Right atrium auricular region (tissue), 2 donors: Measurements from ENCODE around the gene SLC4A7. TPM values are rescaled to one million over a fixed set of nuclear protein-coding genes. Genes with fewer than 3 reads are reported as not detected.
"Not testable (repeated sequence)": the region's sequence is repeated elsewhere in the genome, so short reads cannot be mapped to it uniquely, and the experiment has no call there.

Experiments
- DNase-seq: peaks from one replicate; pipeline ENCODE4 v3.0.0-alpha.2; 2019; ENCODE audit warnings: low spot score
- H3K27ac ChIP-seq, 2 donors: fragments of 200-600 bp; sonication (generic); 1 replicate in 1 of 2; 2 replicates in 1 of 2; pipeline ENCODE4 v1.5.1; 2016 to 2019
- H3K27me3 ChIP-seq, 2 donors: fragments of 200-600 bp; sonication (generic); one replicate each; pipeline versions ENCODE4 v1.5.1 to v1.6.0; 2017 to 2019
- H3K36me3 ChIP-seq: fragments of 200-600 bp; sonication (generic); one replicate; pipeline ENCODE4 v1.5.1; 2016
- H3K4me1 ChIP-seq, 2 donors: fragments of 200-600 bp; sonication (generic); one replicate each; pipeline versions ENCODE4 v1.5.1 to v1.6.0; 2017 to 2019
- H3K4me3 ChIP-seq, 2 donors: fragments of 200-600 bp; sonication (generic); 1 replicate in 1 of 2; 2 replicates in 1 of 2; pipeline ENCODE4 v1.5.1; 2017 to 2019; ENCODE audit warnings: mild to moderate bottlenecking in 1 of 2, moderate library complexity in 1 of 2
- H3K9me3 ChIP-seq, 2 donors: fragments of 200-600 bp; sonication (generic); one replicate each; pipeline ENCODE4 v1.5.1; 2019
- total RNA-seq, 2 donors: library from RNA; depleted of rRNA; stranded (reverse); fragments of >200 nt; gene quantifications; one replicate each; pipeline ENCODE4 v1.1.0, GENCODE V29; 2016
- TF ChIP-seq, protein P1 (sequence below), 2 donors: fragments of 200-600 bp; sonication (generic); IDR thresholded peaks; one replicate each; pipeline ENCODE4 v1.5.1; 2019; ENCODE audit warnings: antibody characterized with exemption in 2 of 2

SLC4A7 gene
- total RNA-seq, 2 donors from 2014 or later, result 14.4 to 25.6 TPM

DNA sequence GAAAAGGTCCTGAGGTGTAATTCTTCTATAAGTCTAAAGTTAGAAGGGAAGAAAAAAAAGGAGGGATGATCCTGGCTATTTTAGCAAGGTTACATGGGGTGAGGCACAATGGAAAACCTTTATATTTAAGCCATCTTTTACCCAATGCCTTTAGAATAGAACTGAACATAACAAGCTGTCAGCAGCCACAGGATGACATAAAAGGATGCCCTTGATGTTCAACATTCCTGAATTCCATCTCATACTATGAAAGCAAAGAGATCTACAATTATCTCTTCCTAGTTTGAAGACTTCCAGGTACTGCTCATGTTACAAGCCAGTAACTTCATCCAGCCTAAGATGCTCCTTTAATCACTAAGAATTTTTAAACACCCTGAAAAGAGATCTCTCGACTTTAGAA lies 141.9 kb downstream of the SLC4A7 start:
- H3K4me3 ChIP-seq, result no peak overlapping the region
- no peaks in the 10 kb centered on the region for H3K27me3 ChIP-seq
- TF ChIP-seq, protein P1, sequence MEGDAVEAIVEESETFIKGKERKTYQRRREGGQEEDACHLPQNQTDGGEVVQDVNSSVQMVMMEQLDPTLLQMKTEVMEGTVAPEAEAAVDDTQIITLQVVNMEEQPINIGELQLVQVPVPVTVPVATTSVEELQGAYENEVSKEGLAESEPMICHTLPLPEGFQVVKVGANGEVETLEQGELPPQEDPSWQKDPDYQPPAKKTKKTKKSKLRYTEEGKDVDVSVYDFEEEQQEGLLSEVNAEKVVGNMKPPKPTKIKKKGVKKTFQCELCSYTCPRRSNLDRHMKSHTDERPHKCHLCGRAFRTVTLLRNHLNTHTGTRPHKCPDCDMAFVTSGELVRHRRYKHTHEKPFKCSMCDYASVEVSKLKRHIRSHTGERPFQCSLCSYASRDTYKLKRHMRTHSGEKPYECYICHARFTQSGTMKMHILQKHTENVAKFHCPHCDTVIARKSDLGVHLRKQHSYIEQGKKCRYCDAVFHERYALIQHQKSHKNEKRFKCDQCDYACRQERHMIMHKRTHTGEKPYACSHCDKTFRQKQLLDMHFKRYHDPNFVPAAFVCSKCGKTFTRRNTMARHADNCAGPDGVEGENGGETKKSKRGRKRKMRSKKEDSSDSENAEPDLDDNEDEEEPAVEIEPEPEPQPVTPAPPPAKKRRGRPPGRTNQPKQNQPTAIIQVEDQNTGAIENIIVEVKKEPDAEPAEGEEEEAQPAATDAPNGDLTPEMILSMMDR (IDR thresholded peaks at IDR 0.05), result no peak
- peak overlapping the region; percentile 13 to 71 for H3K27ac ChIP-seq
- peaks cover 0 to 8% of the 10 kb centered on the region in 2 donors for H3K4me1 ChIP-seq
- no peak for DNase-seq
- no peaks in the 10 kb centered on the region for H3K36me3 ChIP-seq
- no peaks in the 10 kb centered on the region for H3K9me3 ChIP-seq

DNA sequence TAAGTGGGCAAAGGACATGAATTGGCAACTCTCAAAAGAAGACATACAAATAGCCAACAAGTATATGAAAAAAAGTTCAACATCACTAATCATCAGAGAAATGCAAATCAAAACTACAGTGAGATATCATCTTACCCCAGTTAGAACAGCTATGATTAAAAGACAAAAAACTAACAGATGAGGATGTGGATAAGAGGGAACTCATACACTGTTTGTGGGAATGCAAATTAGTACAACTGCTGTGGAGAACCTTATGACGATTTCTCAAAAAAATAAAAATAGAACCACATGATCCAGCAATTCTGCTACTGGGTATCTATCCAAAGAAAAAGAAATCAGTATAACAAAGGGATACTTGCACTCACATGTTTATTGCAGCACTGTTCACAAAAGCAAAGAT lies 143.7 kb downstream of the SLC4A7 start:
- Histone ChIP-seq H3K4me3 (no peak overlapping the region), H3K36me3 (no peaks in the 10 kb centered on the region), H3K27ac (no peak overlapping the region), H3K9me3 (no peaks in the 10 kb centered on the region), H3K4me1 (peaks cover 0 to 8% of the 10 kb centered on the region in 2 donors), H3K27me3 (no peaks in the 10 kb centered on the region)
- DNase-seq, result no peak
- TF ChIP-seq, protein P1 (IDR thresholded peaks at IDR 0.05), result no peak

DNA sequence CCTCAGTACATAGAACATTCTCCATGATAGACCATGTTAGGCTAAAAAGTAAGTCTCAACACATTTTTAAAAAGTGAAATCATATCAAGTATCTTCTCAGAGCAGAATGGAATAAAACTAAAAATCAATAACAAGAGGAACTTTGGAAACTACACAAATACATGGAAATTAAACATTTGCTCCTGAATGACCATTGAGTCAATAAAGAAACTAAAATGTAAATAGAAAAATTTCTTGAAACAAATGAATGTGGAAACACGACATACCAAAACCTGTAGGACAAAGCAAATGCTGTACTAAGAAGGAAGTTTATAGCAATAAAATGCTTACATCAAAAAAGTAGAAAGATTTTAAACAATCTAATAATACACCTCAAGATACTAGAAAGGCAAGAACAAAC lies 148.6 kb downstream of the SLC4A7 start:
- DNase-seq, result no peak
- H3K27ac ChIP-seq, result no peak overlapping the region

DNA sequence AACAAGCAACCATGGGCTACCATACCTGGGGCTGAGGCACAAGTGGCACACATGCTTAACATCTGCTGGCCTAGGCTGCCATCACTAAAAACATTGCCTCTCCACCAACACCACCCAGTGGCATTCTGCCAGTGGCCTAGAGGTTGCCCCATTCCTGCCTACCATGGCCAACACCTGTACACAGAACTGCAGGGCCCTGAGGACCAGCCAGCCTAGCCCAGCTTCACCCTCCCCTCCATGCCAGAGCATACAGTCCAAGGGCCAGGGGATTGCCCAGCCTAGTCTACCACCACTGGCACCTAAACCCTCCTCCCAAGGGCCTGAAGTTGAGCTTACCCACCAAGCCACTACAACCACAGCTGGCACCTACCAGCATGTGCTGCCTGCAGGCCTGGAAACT lies 150.3 kb downstream of the SLC4A7 start:
- H3K27ac ChIP-seq, result no peak overlapping the region
- no peak for DNase-seq
- no peak overlapping the region for H3K4me3 ChIP-seq
- no peaks in the 10 kb centered on the region for H3K4me1 ChIP-seq
- H3K36me3 ChIP-seq, result no peaks in the 10 kb centered on the region
- H3K27me3 ChIP-seq, result no peaks in the 10 kb centered on the region
- TF ChIP-seq, protein P1 (IDR thresholded peaks at IDR 0.05), result no peak
- H3K9me3 ChIP-seq, result no peaks in the 10 kb centered on the region

More for the DNA sequence above, 148.6 kb downstream of the SLC4A7 start:
- H3K27me3 ChIP-seq, result no peaks in the 10 kb centered on the region
- H3K4me3 ChIP-seq, result no peak overlapping the region
- no peaks in the 10 kb centered on the region for H3K36me3 ChIP-seq
- TF ChIP-seq, protein P1 (IDR thresholded peaks at IDR 0.05), result no peak
- no peaks in the 10 kb centered on the region for H3K9me3 ChIP-seq
- H3K4me1 ChIP-seq, result no peaks in the 10 kb centered on the region

DNA sequence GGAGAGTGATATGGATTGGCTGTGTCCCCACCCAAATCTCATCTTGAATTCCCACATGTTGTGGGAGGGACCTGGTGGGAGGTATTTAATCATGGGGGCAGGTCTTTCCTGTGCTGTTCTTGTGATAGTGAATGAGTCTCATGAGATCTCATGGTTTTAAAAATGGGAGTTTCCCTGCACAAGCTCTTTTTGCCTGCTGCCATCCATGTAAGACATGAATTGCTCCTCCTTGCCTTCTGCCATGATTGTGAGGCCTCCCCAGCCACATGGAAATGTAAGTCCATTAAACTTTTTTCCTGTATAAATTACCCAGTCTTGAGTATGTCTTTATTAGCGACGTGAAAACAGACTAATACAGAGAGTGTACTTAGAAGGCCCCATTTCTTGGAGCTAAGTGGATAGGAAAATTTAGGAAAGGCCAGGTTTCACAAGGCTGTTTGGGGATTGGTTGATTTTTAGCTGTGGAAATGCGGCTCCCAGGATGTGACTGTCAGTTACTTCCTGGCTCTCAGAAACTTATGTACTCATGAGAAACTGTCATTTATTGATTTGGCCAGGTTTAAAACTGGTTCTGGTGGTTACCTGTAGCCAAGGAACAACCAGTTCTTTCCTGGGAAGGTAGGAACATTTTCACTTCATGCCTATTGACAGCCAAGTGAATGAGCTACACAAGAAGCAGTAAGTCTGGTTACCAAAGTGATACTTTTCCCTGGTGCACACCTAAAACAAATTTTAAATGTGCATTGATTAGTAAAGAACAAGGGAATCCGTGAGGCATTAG lies 155.0 kb downstream of the SLC4A7 start:
- DNase-seq, H3K4me3 ChIP-seq, H3K9me3 ChIP-seq, H3K27ac ChIP-seq, H3K27me3 ChIP-seq, H3K36me3 ChIP-seq: not testable (repeated sequence)
- peaks cover 0 to 20% of the 10 kb centered on the region in 2 donors for H3K4me1 ChIP-seq

DNA sequence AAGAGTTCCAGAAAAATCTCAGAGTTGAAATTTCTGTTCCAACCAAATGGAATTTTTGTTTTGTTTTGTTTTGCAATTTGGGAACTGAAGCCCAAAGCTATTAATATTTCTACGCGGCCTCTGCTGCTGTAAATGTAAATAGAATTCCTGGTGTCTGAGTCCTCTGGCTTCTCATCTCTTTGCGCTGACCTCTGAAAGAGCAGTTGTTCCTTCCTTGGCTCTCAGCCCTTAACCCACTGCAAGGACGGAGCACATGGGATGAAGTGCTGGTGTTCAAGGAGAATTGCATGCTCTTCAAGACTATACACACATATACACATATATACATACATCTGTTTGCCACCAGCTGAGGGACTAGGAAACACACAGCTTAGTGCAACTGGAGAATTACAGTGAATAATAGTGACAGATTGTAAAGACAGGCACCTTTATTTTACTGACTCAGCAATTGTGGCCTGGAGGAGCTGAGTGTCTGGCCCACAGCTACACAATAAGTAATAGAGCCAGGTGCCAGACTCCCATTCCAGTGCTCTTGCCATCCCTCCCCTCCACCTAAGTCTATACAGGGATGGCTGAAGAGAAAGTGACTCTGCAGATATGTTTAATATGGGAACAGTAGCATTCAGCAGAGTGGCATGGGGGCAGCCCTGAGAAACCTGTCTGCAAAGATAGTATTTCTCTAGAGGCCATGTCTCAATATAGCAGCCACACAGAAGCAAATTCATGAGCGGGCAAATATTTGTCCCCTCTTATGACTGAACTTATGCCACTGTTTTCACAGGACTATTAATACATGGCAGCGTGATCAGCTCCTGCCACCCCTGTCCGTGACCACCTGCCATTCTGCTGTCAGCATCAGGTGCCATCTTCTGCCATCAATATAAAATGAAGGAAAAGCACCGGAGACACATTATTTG lies 157.3 kb downstream of the SLC4A7 start:
- Histone ChIP-seq H3K27me3 (no peaks in the 10 kb centered on the region), H3K27ac (peak overlapping the region; percentile 68 to 78), H3K4me1 (peaks cover 0 to 20% of the 10 kb centered on the region in 2 donors), H3K4me3 (no peak overlapping the region), H3K9me3 (no peaks in the 10 kb centered on the region), H3K36me3 (no peaks in the 10 kb centered on the region)
- DNase-seq, result no peak
- TF ChIP-seq, protein P1 (IDR thresholded peaks at IDR 0.05), result no peak
